Stimulated activated effector memory CD8-positive, alpha-beta T cell treated with anti-CD3 and anti-CD28 coated beads, Interleukin-12 subunit alpha, Interleukin-12 subunit beta, amount 100 ng/mL, for 72 hours (primary cell): ENCODE data around the gene L3MBTL1.
A peak's percentile ranks its signal among the peaks of the same experiment; 100 is the strongest.

Experiments used
- ATAC-seq: fragments of 150-1000 bp; cut with Tn5 transposase; 2 replicates; pipeline ENCODE4 v1.10.0; 2021
- DNase-seq, 2 donors: peaks; one replicate each; pipeline ENCODE4 v3.0.0; 2021 to 2022; ENCODE audit warnings: low spot score in 2 of 2
- H3K27ac Mint-ChIP-seq: one replicate; pipeline ENCODE4 v1.8.0; 2022; ENCODE audit warnings: mild to moderate bottlenecking, mixed read lengths
- H3K36me3 Mint-ChIP-seq: one replicate; pipeline ENCODE4 v1.8.0; 2022; ENCODE audit warnings: mild to moderate bottlenecking, mixed read lengths
- H3K4me1 Mint-ChIP-seq: one replicate; pipeline ENCODE4 v1.8.0; 2022; ENCODE audit warnings: mixed read lengths
- H3K4me3 Mint-ChIP-seq: one replicate; pipeline ENCODE4 v1.8.0; 2022; ENCODE audit warnings: mild to moderate bottlenecking, mixed read lengths
- H3K9me3 Mint-ChIP-seq: one replicate; pipeline ENCODE4 v1.8.0; 2022; ENCODE audit warnings: mixed read lengths

The L3MBTL1 gene

GRCh38 chr20:43537921-43538877 is 30.7 kb downstream of the L3MBTL1 start:
- ATAC-seq: peak; percentile 49
- peaks cover 7% of the 10 kb centered on the region for H3K4me1 Mint-ChIP-seq
- peaks cover 6% of the 10 kb centered on the region for H3K36me3 Mint-ChIP-seq
- no peak overlapping the region for H3K4me3 Mint-ChIP-seq
- H3K27ac Mint-ChIP-seq: peak overlapping the region; percentile 68
- DNase-seq: peak; percentile 31 to 69
- no peaks in the 10 kb centered on the region for H3K9me3 Mint-ChIP-seq

- ATAC-seq: no peak
- Mint-ChIP-seq H3K36me3 (peaks cover 6% of the 10 kb centered on the region), H3K9me3 (no peaks in the 10 kb centered on the region), H3K27ac (peak overlapping the region; percentile 68), H3K4me1 (peaks cover 7% of the 10 kb centered on the region), H3K4me3 (no peak overlapping the region)
- no peak for DNase-seq
Observed at GRCh38 chr20:43538878-43539700, 31.6 kb downstream of the L3MBTL1 start.

- Mint-ChIP-seq H3K9me3 (no peaks in the 10 kb centered on the region), H3K36me3 (peaks cover 6% of the 10 kb centered on the region), H3K4me1 (peaks cover 7% of the 10 kb centered on the region), H3K27ac (no peak overlapping the region), H3K4me3 (no peak overlapping the region)
- DNase-seq (no peak), ATAC-seq (no peak)
Observed at GRCh38 chr20:43539975-43540672, 32.6 kb downstream of the L3MBTL1 start.

- peaks cover 7% of the 10 kb centered on the region for H3K4me1 Mint-ChIP-seq
- no peak overlapping the region for H3K4me3 Mint-ChIP-seq
- ATAC-seq (no peak), DNase-seq (no peak)
- H3K27ac Mint-ChIP-seq: no peak overlapping the region
- no peaks in the 10 kb centered on the region for H3K9me3 Mint-ChIP-seq
- peaks cover 6% of the 10 kb centered on the region for H3K36me3 Mint-ChIP-seq
Observed at GRCh38 chr20:43540673-43541060, 33.2 kb downstream of the L3MBTL1 start.

GRCh38 chr20:43541214-43541613 is 33.7 kb downstream of the L3MBTL1 start:
- H3K27ac Mint-ChIP-seq: no peak overlapping the region
- no peak overlapping the region for H3K4me3 Mint-ChIP-seq
- peaks cover 6% of the 10 kb centered on the region for H3K36me3 Mint-ChIP-seq
- H3K4me1 Mint-ChIP-seq: peaks cover 7% of the 10 kb centered on the region
- no peaks in the 10 kb centered on the region for H3K9me3 Mint-ChIP-seq
- DNase-seq (no peak), ATAC-seq (no peak)

GRCh38 chr20:43542161-43542560 is 34.7 kb downstream of the L3MBTL1 start:
- ATAC-seq (no peak), DNase-seq (no peak)
- Mint-ChIP-seq H3K36me3 (peaks cover 6% of the 10 kb centered on the region), H3K27ac (peak overlapping the region; percentile 73), H3K9me3 (no peaks in the 10 kb centered on the region), H3K4me3 (no peak overlapping the region), H3K4me1 (peaks cover 7% of the 10 kb centered on the region)

- no peaks in the 10 kb centered on the region for H3K9me3 Mint-ChIP-seq
- peaks cover 7% of the 10 kb centered on the region for H3K4me1 Mint-ChIP-seq
- no peak overlapping the region for H3K4me3 Mint-ChIP-seq
- peak overlapping the region; percentile 73 for H3K27ac Mint-ChIP-seq
- peaks cover 6% of the 10 kb centered on the region for H3K36me3 Mint-ChIP-seq
- DNase-seq: no peak
- ATAC-seq: no peak
Observed at GRCh38 chr20:43542674-43543073, 35.2 kb downstream of the L3MBTL1 start.

- H3K27ac Mint-ChIP-seq: no peak overlapping the region
Observed at GRCh38 chr20:43543138-43543537, 35.6 kb downstream of the L3MBTL1 start.

GRCh38 chr20:43544501-43544900 is 37.0 kb downstream of the L3MBTL1 start:
- Mint-ChIP-seq H3K36me3 (no peaks in the 10 kb centered on the region), H3K4me3 (no peak overlapping the region), H3K9me3 (no peaks in the 10 kb centered on the region), H3K4me1 (no peaks in the 10 kb centered on the region), H3K27ac (no peak overlapping the region)
- DNase-seq (no peak), ATAC-seq (no peak)

More at GRCh38 chr20:43543138-43543537, 35.6 kb downstream of the L3MBTL1 start:
- no peak for DNase-seq
- no peaks in the 10 kb centered on the region for H3K9me3 Mint-ChIP-seq
- peaks cover 6% of the 10 kb centered on the region for H3K36me3 Mint-ChIP-seq
- no peak overlapping the region for H3K4me3 Mint-ChIP-seq
- ATAC-seq: no peak
- H3K4me1 Mint-ChIP-seq: peaks cover 7% of the 10 kb centered on the region

GRCh38 chr20:43545837-43546578 is 38.5 kb downstream of the L3MBTL1 start:
- no peak overlapping the region for H3K4me3 Mint-ChIP-seq
- no peak overlapping the region for H3K27ac Mint-ChIP-seq
- ATAC-seq (no peak), DNase-seq (no peak)
- H3K36me3 Mint-ChIP-seq: no peaks in the 10 kb centered on the region
- H3K9me3 Mint-ChIP-seq: no peaks in the 10 kb centered on the region
- no peaks in the 10 kb centered on the region for H3K4me1 Mint-ChIP-seq

GRCh38 chr20:43548273-43548880 is 40.9 kb downstream of the L3MBTL1 start:
- Mint-ChIP-seq H3K27ac (no peak overlapping the region), H3K4me1 (no peaks in the 10 kb centered on the region), H3K9me3 (no peaks in the 10 kb centered on the region), H3K36me3 (no peaks in the 10 kb centered on the region), H3K4me3 (no peak overlapping the region)
- DNase-seq: no peak
- ATAC-seq: no peak

- Mint-ChIP-seq H3K4me3 (no peak overlapping the region), H3K27ac (no peak overlapping the region), H3K9me3 (no peaks in the 10 kb centered on the region), H3K36me3 (no peaks in the 10 kb centered on the region), H3K4me1 (no peaks in the 10 kb centered on the region)
- no peak for DNase-seq
- ATAC-seq: no peak
Observed at GRCh38 chr20:43549416-43550065, 42.0 kb downstream of the L3MBTL1 start.

GRCh38 chr20:43550456-43550855 is 43.0 kb downstream of the L3MBTL1 start:
- ATAC-seq (no peak), DNase-seq (no peak)
- no peak overlapping the region for H3K4me3 Mint-ChIP-seq
- H3K36me3 Mint-ChIP-seq: no peaks in the 10 kb centered on the region
- H3K9me3 Mint-ChIP-seq: no peaks in the 10 kb centered on the region
- H3K27ac Mint-ChIP-seq: no peak overlapping the region
- H3K4me1 Mint-ChIP-seq: no peaks in the 10 kb centered on the region

GRCh38 chr20:43554369-43554768 is 46.9 kb downstream of the L3MBTL1 start:
- no peak overlapping the region for H3K4me3 Mint-ChIP-seq
- H3K36me3 Mint-ChIP-seq: no peaks in the 10 kb centered on the region
- DNase-seq (no peak), ATAC-seq (no peak)
- no peak overlapping the region for H3K27ac Mint-ChIP-seq
- no peaks in the 10 kb centered on the region for H3K9me3 Mint-ChIP-seq
- H3K4me1 Mint-ChIP-seq: no peaks in the 10 kb centered on the region
